Liver (tissue), 9 donors: Measurements from ENCODE around the gene ADTRP. TPM values are rescaled to one million over a fixed set of nuclear protein-coding genes. Genes with fewer than 3 reads are reported as not detected.

Source experiments
- DNase-seq: peaks from one replicate; pipeline ENCODE4 v3.0.0-alpha.2; 2017; ENCODE audit warnings: low spot score
- H3K27ac ChIP-seq, 2 donors: one replicate each; pipeline ENCODE4 v1.7.0; 2013; ENCODE audit warnings: inconsistent platforms in 2 of 2, low read length in 2 of 2, control low read depth in 1 of 2, low read depth in 1 of 2, mild to moderate bottlenecking in 1 of 2
- H3K27me3 ChIP-seq, 4 donors: one replicate each; pipeline versions ENCODE4 v1.6.1 to v1.7.0; 2013; ENCODE audit warnings: low read length in 3 of 4, inconsistent platforms in 1 of 4, mild to moderate bottlenecking in 1 of 4, moderate library complexity in 1 of 4; ENCODE audit not compliant: control insufficient read depth in 4 of 4, insufficient read depth in 4 of 4
- H3K36me3 ChIP-seq, 4 donors: one replicate each; pipeline versions ENCODE4 v1.6.1 to v1.7.0; 2013; ENCODE audit warnings: low read length in 3 of 4, mild to moderate bottlenecking in 3 of 4, low read depth in 1 of 4, moderate library complexity in 1 of 4; ENCODE audit not compliant: control insufficient read depth in 4 of 4, insufficient read depth in 3 of 4
- H3K4me1 ChIP-seq, 4 donors: one replicate each; pipeline versions ENCODE4 v1.6.1 to v1.7.0; 2013; ENCODE audit warnings: low read length in 3 of 4, mild to moderate bottlenecking in 3 of 4, moderate library complexity in 1 of 4; ENCODE audit not compliant: control insufficient read depth in 4 of 4, insufficient read depth in 4 of 4
- H3K4me3 ChIP-seq, 3 donors: one replicate each; pipeline versions ENCODE4 v1.6.1 to v1.7.0; 2013; ENCODE audit warnings: low read length in 3 of 3, control low read depth in 1 of 3, low read depth in 1 of 3, mild to moderate bottlenecking in 1 of 3
- H3K9ac ChIP-seq, 2 donors: one replicate each; pipeline ENCODE4 v1.7.0; 2013; ENCODE audit warnings: low read length in 2 of 2, mild to moderate bottlenecking in 2 of 2, moderate library complexity in 2 of 2, control low read depth in 1 of 2, low read depth in 1 of 2
- H3K9me3 ChIP-seq, 4 donors: one replicate each; pipeline versions ENCODE4 v1.6.1 to v1.7.0; 2013; ENCODE audit warnings: low read length in 3 of 4; ENCODE audit not compliant: control insufficient read depth in 4 of 4
- EGR1 ChIP-seq, 2 donors: IDR thresholded peaks; 2 replicates each; pipeline ENCODE4 v1.6.1; 2016 to 2018; ENCODE audit warnings: antibody characterized with exemption in 2 of 2, low read depth in 2 of 2
- FOXA1 ChIP-seq: IDR thresholded peaks from 2 replicates; pipeline ENCODE4 v1.6.1; 2016; ENCODE audit warnings: antibody characterized with exemption
- FOXA2 ChIP-seq: IDR thresholded peaks from 2 replicates; pipeline ENCODE4 v1.6.1; 2016; ENCODE audit warnings: antibody characterized with exemption
- HNF4A ChIP-seq, 2 donors: conservative IDR thresholded peaks; 2 replicates each; pipeline ENCODE4 v1.6.1; 2016; ENCODE audit warnings: antibody characterized with exemption in 2 of 2, mild to moderate bottlenecking in 2 of 2
- HNF4G ChIP-seq: IDR thresholded peaks from 2 replicates; pipeline ENCODE4 v1.6.1; 2016; ENCODE audit warnings: antibody characterized with exemption
- JUND ChIP-seq, 2 donors: IDR thresholded peaks; 2 replicates each; pipeline ENCODE4 v1.6.1; 2016; ENCODE audit warnings: antibody characterized with exemption in 2 of 2
- NR2F2 ChIP-seq: IDR thresholded peaks from 2 replicates; pipeline ENCODE4 v1.6.1; 2016; ENCODE audit warnings: antibody characterized with exemption
- RAD21 ChIP-seq, 2 donors: IDR thresholded peaks; 2 replicates each; pipeline ENCODE4 v1.6.1; 2016; ENCODE audit warnings: antibody characterized with exemption in 2 of 2, mild to moderate bottlenecking in 2 of 2
- RXRA ChIP-seq, 2 donors: IDR thresholded peaks; 2 replicates each; pipeline ENCODE4 v1.6.1; 2017 to 2018; ENCODE audit warnings: antibody characterized with exemption in 2 of 2, mild to moderate bottlenecking in 1 of 2
- SP1 ChIP-seq: IDR thresholded peaks from 2 replicates; pipeline ENCODE4 v1.6.1; 2018; ENCODE audit warnings: antibody characterized with exemption, mild to moderate bottlenecking
- TAF1 ChIP-seq: conservative IDR thresholded peaks from 2 replicates; pipeline ENCODE4 v1.6.1; 2016; ENCODE audit warnings: antibody characterized with exemption, mild to moderate bottlenecking
- YY1 ChIP-seq: IDR thresholded peaks from 2 replicates; pipeline ENCODE4 v1.6.1; 2016; ENCODE audit warnings: antibody characterized with exemption, mild to moderate bottlenecking
- WGBS: extraction: QIAGEN DNeasy Blood & Tissue Kit; methylation state at CpG from one replicate; pipeline ENCODE4 v1.1.7; 2013; 5-methylcytosine and 5-hydroxymethylcytosine counted together
- polyA plus RNA-seq, 2 donors: library from polyadenylated mRNA; stranded (reverse) in 1 of 2; unstranded in 1 of 2; fragments of 200-250 nt in 1 of 2; fragments of >200 nt in 1 of 2; fragmentation: Nextera tagmentation in 1 of 2; extraction: Ambion mirVana in 1 of 2; gene quantifications; one replicate each; pipeline versions ENCODE4 v1.2.1 to v1.2.3, GENCODE V29; 2013 to 2015
- total RNA-seq, 2 donors: library from RNA; depleted of rRNA; stranded (reverse); fragments of >200 nt; gene quantifications; one replicate each; pipeline ENCODE4 v1.2.3, GENCODE V29; 2014
- TF ChIP-seq, protein P1 (sequence below): IDR thresholded peaks from 2 replicates; pipeline ENCODE4 v1.6.1; 2016; ENCODE audit warnings: antibody characterized with exemption
- TF ChIP-seq, protein P2 (sequence below): IDR thresholded peaks from 2 replicates; pipeline ENCODE4 v1.6.1; 2016; ENCODE audit warnings: antibody characterized with exemption
- TF ChIP-seq, protein P3 (sequence below): IDR thresholded peaks from 2 replicates; pipeline ENCODE4 v1.6.1; 2016; ENCODE audit warnings: antibody characterized with exemption
- TF ChIP-seq, protein P4 (sequence below): IDR thresholded peaks from 2 replicates; pipeline ENCODE4 v1.6.1; 2016; ENCODE audit warnings: antibody characterized with exemption, mild to moderate bottlenecking
- donor health status: healthy.
- donor health status: healthy.
- donor health status: healthy.
- donor health status: healthy.
- donor health status: healthy.

ADTRP gene
- total and polyA plus RNA-seq, 4 donors = 0.21 to 2.0 (median 0.50) TPM; not detected in 1

DNA sequence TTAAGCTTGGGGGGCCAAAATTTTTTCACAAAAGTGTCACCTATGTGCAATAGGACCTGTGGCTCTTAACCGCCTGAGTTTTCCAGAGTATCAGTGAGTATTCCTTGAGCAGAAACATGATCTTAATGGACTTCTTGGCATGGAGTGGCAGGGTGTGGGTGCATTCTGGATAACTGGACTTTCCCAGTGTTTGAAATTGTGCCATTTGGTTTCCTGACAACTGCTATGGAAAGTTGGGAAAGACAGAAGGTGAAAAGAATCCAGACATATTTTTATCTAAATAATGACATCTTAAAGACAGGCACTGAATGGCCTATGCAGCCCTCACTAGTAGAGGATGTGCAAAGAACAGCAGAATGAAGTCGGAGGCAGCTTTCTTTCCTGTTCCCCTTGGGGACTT is 34.3 kb upstream of the ADTRP start:
- Histone ChIP-seq H3K36me3 (no peaks in the 10 kb centered on the region), H3K27me3 (no peaks in the 10 kb centered on the region), H3K9ac (no peak overlapping the region), H3K4me1 (peaks cover 0 to 10% (median 2%) of the 10 kb centered on the region in 4 donors), H3K27ac (no peak overlapping the region), H3K4me3 (no peak overlapping the region), H3K9me3 (no peaks in the 10 kb centered on the region)
- no peak for DNase-seq
- TF ChIP-seq JUND (IDR thresholded peaks at IDR 0.05) (no peak), HNF4A (conservative IDR thresholded peaks at IDR 0.05) (no peak), HNF4G (no peak), FOXA1 (no peak), RXRA (IDR thresholded peaks at IDR 0.05) (no peak), EGR1 (IDR thresholded peaks at IDR 0.05; ENCODE audit: low read depth in 2 of 2) (no peak), RAD21 (IDR thresholded peaks at IDR 0.05) (no peak), TAF1 (no peak), NR2F2 (no peak), FOXA2 (no peak)
- TF ChIP-seq, protein P1, sequence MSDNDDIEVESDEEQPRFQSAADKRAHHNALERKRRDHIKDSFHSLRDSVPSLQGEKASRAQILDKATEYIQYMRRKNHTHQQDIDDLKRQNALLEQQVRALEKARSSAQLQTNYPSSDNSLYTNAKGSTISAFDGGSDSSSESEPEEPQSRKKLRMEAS = no peak
- TF ChIP-seq, protein P2, sequence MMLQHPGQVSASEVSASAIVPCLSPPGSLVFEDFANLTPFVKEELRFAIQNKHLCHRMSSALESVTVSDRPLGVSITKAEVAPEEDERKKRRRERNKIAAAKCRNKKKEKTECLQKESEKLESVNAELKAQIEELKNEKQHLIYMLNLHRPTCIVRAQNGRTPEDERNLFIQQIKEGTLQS = no peak
- TF ChIP-seq, protein P3, sequence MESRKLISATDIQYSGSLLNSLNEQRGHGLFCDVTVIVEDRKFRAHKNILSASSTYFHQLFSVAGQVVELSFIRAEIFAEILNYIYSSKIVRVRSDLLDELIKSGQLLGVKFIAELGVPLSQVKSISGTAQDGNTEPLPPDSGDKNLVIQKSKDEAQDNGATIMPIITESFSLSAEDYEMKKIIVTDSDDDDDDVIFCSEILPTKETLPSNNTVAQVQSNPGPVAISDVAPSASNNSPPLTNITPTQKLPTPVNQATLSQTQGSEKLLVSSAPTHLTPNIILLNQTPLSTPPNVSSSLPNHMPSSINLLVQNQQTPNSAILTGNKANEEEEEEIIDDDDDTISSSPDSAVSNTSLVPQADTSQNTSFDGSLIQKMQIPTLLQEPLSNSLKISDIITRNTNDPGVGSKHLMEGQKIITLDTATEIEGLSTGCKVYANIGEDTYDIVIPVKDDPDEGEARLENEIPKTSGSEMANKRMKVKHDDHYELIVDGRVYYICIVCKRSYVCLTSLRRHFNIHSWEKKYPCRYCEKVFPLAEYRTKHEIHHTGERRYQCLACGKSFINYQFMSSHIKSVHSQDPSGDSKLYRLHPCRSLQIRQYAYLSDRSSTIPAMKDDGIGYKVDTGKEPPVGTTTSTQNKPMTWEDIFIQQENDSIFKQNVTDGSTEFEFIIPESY = no peak
- TF ChIP-seq, protein P4, sequence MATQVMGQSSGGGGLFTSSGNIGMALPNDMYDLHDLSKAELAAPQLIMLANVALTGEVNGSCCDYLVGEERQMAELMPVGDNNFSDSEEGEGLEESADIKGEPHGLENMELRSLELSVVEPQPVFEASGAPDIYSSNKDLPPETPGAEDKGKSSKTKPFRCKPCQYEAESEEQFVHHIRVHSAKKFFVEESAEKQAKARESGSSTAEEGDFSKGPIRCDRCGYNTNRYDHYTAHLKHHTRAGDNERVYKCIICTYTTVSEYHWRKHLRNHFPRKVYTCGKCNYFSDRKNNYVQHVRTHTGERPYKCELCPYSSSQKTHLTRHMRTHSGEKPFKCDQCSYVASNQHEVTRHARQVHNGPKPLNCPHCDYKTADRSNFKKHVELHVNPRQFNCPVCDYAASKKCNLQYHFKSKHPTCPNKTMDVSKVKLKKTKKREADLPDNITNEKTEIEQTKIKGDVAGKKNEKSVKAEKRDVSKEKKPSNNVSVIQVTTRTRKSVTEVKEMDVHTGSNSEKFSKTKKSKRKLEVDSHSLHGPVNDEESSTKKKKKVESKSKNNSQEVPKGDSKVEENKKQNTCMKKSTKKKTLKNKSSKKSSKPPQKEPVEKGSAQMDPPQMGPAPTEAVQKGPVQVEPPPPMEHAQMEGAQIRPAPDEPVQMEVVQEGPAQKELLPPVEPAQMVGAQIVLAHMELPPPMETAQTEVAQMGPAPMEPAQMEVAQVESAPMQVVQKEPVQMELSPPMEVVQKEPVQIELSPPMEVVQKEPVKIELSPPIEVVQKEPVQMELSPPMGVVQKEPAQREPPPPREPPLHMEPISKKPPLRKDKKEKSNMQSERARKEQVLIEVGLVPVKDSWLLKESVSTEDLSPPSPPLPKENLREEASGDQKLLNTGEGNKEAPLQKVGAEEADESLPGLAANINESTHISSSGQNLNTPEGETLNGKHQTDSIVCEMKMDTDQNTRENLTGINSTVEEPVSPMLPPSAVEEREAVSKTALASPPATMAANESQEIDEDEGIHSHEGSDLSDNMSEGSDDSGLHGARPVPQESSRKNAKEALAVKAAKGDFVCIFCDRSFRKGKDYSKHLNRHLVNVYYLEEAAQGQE = no peak
- 97% methylated on average over 2 of the region's 2 CpGs for WGBS

DNA sequence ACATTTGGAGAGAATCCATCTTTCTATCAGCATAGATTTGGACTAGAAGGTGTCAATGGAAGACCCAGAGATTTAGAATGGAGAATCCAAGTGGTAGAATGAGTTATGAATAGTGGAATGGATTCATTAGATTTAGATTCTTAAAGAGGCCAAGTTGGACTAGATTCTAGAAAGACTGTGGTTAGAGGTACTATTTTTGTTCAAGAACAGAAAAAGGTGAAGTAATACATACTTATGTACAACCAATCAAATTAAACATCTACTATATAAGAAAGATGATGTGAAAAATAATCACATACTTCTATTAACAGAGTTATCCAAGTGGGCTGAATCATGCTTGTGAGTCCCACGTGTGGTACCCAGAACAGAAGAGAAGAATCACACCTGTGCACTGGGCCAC is 33.8 kb upstream of the ADTRP start:
- Histone ChIP-seq H3K9me3 (no peaks in the 10 kb centered on the region), H3K4me1 (peaks cover 0 to 10% (median 2%) of the 10 kb centered on the region in 4 donors), H3K9ac (no peak overlapping the region), H3K4me3 (no peak overlapping the region), H3K27ac (no peak overlapping the region), H3K36me3 (no peaks in the 10 kb centered on the region), H3K27me3 (no peaks in the 10 kb centered on the region)
- DNase-seq = no peak
- WGBS = 92% methylated on average over 1 of the region's 1 CpG
- TF ChIP-seq SP1 (no peak), RAD21 (IDR thresholded peaks at IDR 0.05) (no peak), EGR1 (IDR thresholded peaks at IDR 0.05; ENCODE audit: low read depth in 2 of 2) (no peak), FOXA2 (no peak), YY1 (no peak), FOXA1 (no peak)
- TF ChIP-seq, protein P4 = no peak
- TF ChIP-seq, protein P3 = no peak
- TF ChIP-seq, protein P1 = no peak
